HepG2 (cell line): ENCODE measurements around the gene BMPER. TPM values are rescaled to one million over a fixed set of nuclear protein-coding genes. Genes with fewer than 3 reads are reported as not detected.

ENCODE experiments used
- ATF4 ChIP-seq, 2 experiments: fragments of 450-650 bp in 1 of 2; sonication (generic) in 1 of 2; formaldehyde crosslinking; IDR thresholded peaks; 2 replicates each; pipeline versions ENCODE4 v1.5.0 to v1.8.0; 2020 to 2022; ENCODE audit warnings: mild to moderate bottlenecking in 1 of 2, missing genetic modification reagents in 1 of 2
- HNF1B ChIP-seq: sonication (generic); formaldehyde crosslinking; IDR thresholded peaks from 2 replicates; pipeline ENCODE4 v1.5.1; 2020; ENCODE audit warnings: mild to moderate bottlenecking, moderate library complexity, missing genetic modification reagents
- HOMEZ ChIP-seq: IDR thresholded peaks from 2 replicates; pipeline ENCODE4 v1.6.1; 2016; ENCODE audit warnings: low read depth
- RERE ChIP-seq: IDR thresholded peaks from 2 replicates; pipeline ENCODE4 v1.6.1; 2016; ENCODE audit warnings: low read depth, missing genetic modification reagents, missing compliant biosample characterization
- TBX2 ChIP-seq: sonication (generic); formaldehyde crosslinking; IDR thresholded peaks from 2 replicates; pipeline ENCODE4 v1.5.0; 2020; ENCODE audit warnings: missing genetic modification reagents, mild to moderate bottlenecking, borderline replicate concordance
- TFDP1 ChIP-seq: IDR thresholded peaks from 2 replicates; pipeline ENCODE4 v1.6.1; 2016; ENCODE audit warnings: missing compliant biosample characterization, missing genetic modification reagents, borderline replicate concordance
- TOPORS ChIP-seq: sonication (generic); formaldehyde crosslinking; IDR thresholded peaks from 2 replicates; pipeline ENCODE4 v1.8.0; 2023; ENCODE audit warnings: mild to moderate bottlenecking, missing genetic modification reagents
- TRIM24 ChIP-seq: sonication (generic); formaldehyde crosslinking; IDR thresholded peaks from 2 replicates; pipeline ENCODE4 v1.8.0; 2022; ENCODE audit warnings: mild to moderate bottlenecking, missing genetic modification reagents
- ZBTB43 ChIP-seq: sonication (generic); formaldehyde crosslinking; conservative IDR thresholded peaks from 2 replicates; pipeline ENCODE4 v1.4.0; 2020; ENCODE audit warnings: missing genetic modification reagents
- ZFP36L2 ChIP-seq: sonication (generic); formaldehyde crosslinking; IDR thresholded peaks from 2 replicates; pipeline ENCODE4 v1.4.0; 2020; ENCODE audit warnings: missing genetic modification reagents
- ZNF18 ChIP-seq: sonication (generic); formaldehyde crosslinking; IDR thresholded peaks from 2 replicates; pipeline ENCODE4 v1.8.0; 2022; ENCODE audit warnings: mild to moderate bottlenecking, missing genetic modification reagents; ENCODE audit not compliant: insufficient replicate concordance
- ZNF790 ChIP-seq: sonication (generic); formaldehyde crosslinking; IDR thresholded peaks from 2 replicates; pipeline ENCODE4 v1.8.0; 2022; ENCODE audit warnings: missing genetic modification reagents, mild to moderate bottlenecking, borderline replicate concordance
- ZNF879 ChIP-seq: sonication (generic); formaldehyde crosslinking; IDR thresholded peaks from 2 replicates; pipeline ENCODE4 v1.8.1; 2023; ENCODE audit warnings: missing genetic modification reagents
- polyA plus RNA-seq, 8 experiments: library from polyadenylated mRNA; depleted of rRNA in 3 of 8; stranded (reverse) in 7 of 8; unstranded in 1 of 8; fragments of >200 nt; fragmentation: Illumina TruSeq in 4 of 8; extraction: Trizol in 4 of 8; gene quantifications; 2 replicates each; pipeline versions ENCODE4 v1.2.1 to v1.2.3, GENCODE V29; 2011 to 2016; ENCODE audit warnings: low read depth in 4 of 8, missing spikeins in 1 of 8, mixed read lengths in 1 of 8; ENCODE audit not compliant: insufficient read depth in 1 of 8
- total RNA-seq, 5 experiments: library from RNA; depleted of rRNA; stranded (reverse); fragments of >200 nt; fragmentation: Illumina TruSeq; extraction: Trizol; gene quantifications; 2 replicates each; pipeline ENCODE4 v1.2.3, GENCODE V29; 2016; ENCODE audit warnings: low read depth in 1 of 5

Gene BMPER
- total and polyA plus RNA-seq, 2 of the 13 experiments (the other 11 are each of a cell fraction or from before 2014, with no cell fraction given) = not detected

- TF ChIP-seq ZBTB43 (no peak), ZNF879 (CRISPR knock-in tag) (no peak), HOMEZ (CRISPR knock-in tag) (peak; percentile 48; the same call in 1 of the 2 replicates), ZNF790 (CRISPR knock-in tag) (no peak), ATF4 (CRISPR knock-in tag; IDR thresholded peaks at IDR 0.05) (peak in 1 of 2 experiments; percentile 71; a peak in 1 of 4 replicates), ZFP36L2 (CRISPR knock-in tag) (no peak), HNF1B (CRISPR knock-in tag) (no peak), TBX2 (peak; percentile 97), TRIM24 (CRISPR knock-in tag) (peak; percentile 87), TFDP1 (CRISPR knock-in tag) (no peak), ZNF18 (CRISPR knock-in tag) (peak; percentile 75), RERE (CRISPR knock-in tag) (0 out of 2 replicates have a peak, but pooled peaks have one; percentile 30), TOPORS (no peak)
These were observed 130.9 kb downstream of the BMPER start (continued) for GRCh38 chr7:34036051-34036920.
